Karpas-422 (cell line): Measurements from ENCODE around the gene ZBTB42. TPM values are rescaled to one million over a fixed set of nuclear protein-coding genes. Genes with fewer than 3 reads are reported as not detected.

ENCODE experiments used
- DNase-seq: peaks from one replicate; pipeline ENCODE4 v3.0.0-alpha.2; 2015
- H2AFZ ChIP-seq: fragments of 200-600 bp; sonication (generic); 2 replicates; pipeline ENCODE4 v1.6.1; 2014; ENCODE audit warnings: antibody characterized with exemption, low read length, mixed read lengths
- H3K27ac ChIP-seq: fragments of 200-600 bp; sonication (generic); 2 replicates; pipeline ENCODE4 v1.5.1; 2014; ENCODE audit warnings: mild to moderate bottlenecking, low read length, moderate library complexity
- H3K27me3 ChIP-seq: fragments of 200-600 bp; sonication (generic); 2 replicates; pipeline ENCODE4 v1.6.1; 2014; ENCODE audit warnings: low read length, mixed read lengths
- H3K36me3 ChIP-seq: fragments of 200-600 bp; sonication (generic); 2 replicates; pipeline ENCODE4 v1.6.1; 2014; ENCODE audit warnings: low read length, mixed read lengths; ENCODE audit not compliant: insufficient read depth
- H3K4me1 ChIP-seq: fragments of 200-600 bp; sonication (generic); 2 replicates; pipeline ENCODE4 v1.6.1; 2014; ENCODE audit warnings: mild to moderate bottlenecking, low read length, mixed read lengths
- H3K4me2 ChIP-seq: fragments of 200-600 bp; sonication (generic); 2 replicates; pipeline ENCODE4 v1.6.1; 2014; ENCODE audit warnings: low read length, low read depth, mild to moderate bottlenecking; ENCODE audit not compliant: poor library complexity, severe bottlenecking
- H3K4me3 ChIP-seq: fragments of 200-600 bp; sonication (generic); 2 replicates; pipeline ENCODE4 v1.5.1; 2014; ENCODE audit warnings: mild to moderate bottlenecking, antibody characterized with exemption, low read length, mixed read lengths
- H3K79me2 ChIP-seq: fragments of 200-600 bp; sonication (generic); 2 replicates; pipeline ENCODE4 v1.6.1; 2014; ENCODE audit warnings: mild to moderate bottlenecking, low read length, mixed read lengths
- H3K9ac ChIP-seq: fragments of 200-600 bp; sonication (generic); 2 replicates; pipeline ENCODE4 v1.6.0; 2014; ENCODE audit warnings: low read length
- H3K9me2 ChIP-seq: fragments of 200-600 bp; sonication (generic), shearing (Covaris generic); replicated peaks from 2 replicates; pipeline ENCODE4 v1.6.0; 2014; ENCODE audit warnings: mild to moderate bottlenecking, low read length, moderate library complexity; ENCODE audit not compliant: insufficient read depth
- H3K9me3 ChIP-seq: fragments of 300-700, 200-600 bp; sonication (generic); 2 replicates; pipeline ENCODE4 v1.6.1; 2014; ENCODE audit warnings: low read length, mixed read lengths
- H4K20me1 ChIP-seq: fragments of 200-600 bp; sonication (generic); 2 replicates; pipeline ENCODE4 v1.6.1; 2014; ENCODE audit warnings: mild to moderate bottlenecking, antibody characterized with exemption, low read length, low read depth; ENCODE audit not compliant: insufficient read depth
- total RNA-seq: library from RNA; depleted of rRNA; stranded (reverse); fragments of >200 nt; shearing (Covaris generic); gene quantifications from 2 replicates; pipeline ENCODE4 v1.2.3, GENCODE V29; 2014; ENCODE audit warnings: low replicate concordance

Gene ZBTB42
- total RNA-seq, 1 experiment from 2014 or later, result 0.45 TPM

GRCh38 chr14:104841730-104842129, 40.8 kb downstream of the ZBTB42 start:
- DNase-seq, result no peak
- Histone ChIP-seq H3K27me3 (no peaks in the 10 kb centered on the region), H3K9ac (no peak overlapping the region), H3K9me3 (no peaks in the 10 kb centered on the region), H3K9me2 (no peaks in the 10 kb centered on the region), H4K20me1 (no peaks in the 10 kb centered on the region), H3K4me1 (peaks cover 3% of the 10 kb centered on the region; the same call in 1 of the 2 replicates), H3K4me2 (no peak overlapping the region), H3K79me2 (no peaks in the 10 kb centered on the region), H2AFZ (no peak overlapping the region), H3K4me3 (no peak overlapping the region), H3K36me3 (no peaks in the 10 kb centered on the region), H3K27ac (no peak overlapping the region)

DNA sequence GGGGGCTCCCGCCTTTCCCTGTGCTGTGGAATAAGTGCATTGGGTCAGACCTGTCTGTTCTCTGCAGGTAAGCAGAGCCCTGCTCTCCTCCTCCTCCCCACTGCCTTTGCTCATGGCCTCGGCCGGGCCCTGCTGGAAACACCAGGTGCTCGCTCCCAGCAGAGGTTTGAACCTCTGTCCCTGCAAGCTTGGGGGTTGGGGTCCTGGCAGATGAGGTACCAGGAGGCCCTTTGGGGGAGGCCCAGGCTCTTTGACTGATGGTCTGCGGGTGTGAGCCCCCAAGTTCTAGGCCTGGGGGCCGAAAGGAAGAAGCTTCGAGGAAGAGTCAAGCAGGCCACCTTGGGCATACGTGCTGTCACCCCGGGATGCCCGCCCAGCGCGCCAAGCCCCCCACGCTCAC, 42.1 kb downstream of the ZBTB42 start:
- Histone ChIP-seq H3K9ac (no peak overlapping the region), H3K9me3 (no peaks in the 10 kb centered on the region), H3K27me3 (no peaks in the 10 kb centered on the region), H3K79me2 (no peaks in the 10 kb centered on the region), H3K4me2 (no peak overlapping the region), H3K4me1 (peaks cover 3% of the 10 kb centered on the region; the same call in 1 of the 2 replicates), H3K4me3 (no peak overlapping the region), H3K27ac (no peak overlapping the region), H4K20me1 (no peaks in the 10 kb centered on the region), H3K9me2 (no peaks in the 10 kb centered on the region), H2AFZ (no peak overlapping the region), H3K36me3 (no peaks in the 10 kb centered on the region)
- no peak for DNase-seq

DNA sequence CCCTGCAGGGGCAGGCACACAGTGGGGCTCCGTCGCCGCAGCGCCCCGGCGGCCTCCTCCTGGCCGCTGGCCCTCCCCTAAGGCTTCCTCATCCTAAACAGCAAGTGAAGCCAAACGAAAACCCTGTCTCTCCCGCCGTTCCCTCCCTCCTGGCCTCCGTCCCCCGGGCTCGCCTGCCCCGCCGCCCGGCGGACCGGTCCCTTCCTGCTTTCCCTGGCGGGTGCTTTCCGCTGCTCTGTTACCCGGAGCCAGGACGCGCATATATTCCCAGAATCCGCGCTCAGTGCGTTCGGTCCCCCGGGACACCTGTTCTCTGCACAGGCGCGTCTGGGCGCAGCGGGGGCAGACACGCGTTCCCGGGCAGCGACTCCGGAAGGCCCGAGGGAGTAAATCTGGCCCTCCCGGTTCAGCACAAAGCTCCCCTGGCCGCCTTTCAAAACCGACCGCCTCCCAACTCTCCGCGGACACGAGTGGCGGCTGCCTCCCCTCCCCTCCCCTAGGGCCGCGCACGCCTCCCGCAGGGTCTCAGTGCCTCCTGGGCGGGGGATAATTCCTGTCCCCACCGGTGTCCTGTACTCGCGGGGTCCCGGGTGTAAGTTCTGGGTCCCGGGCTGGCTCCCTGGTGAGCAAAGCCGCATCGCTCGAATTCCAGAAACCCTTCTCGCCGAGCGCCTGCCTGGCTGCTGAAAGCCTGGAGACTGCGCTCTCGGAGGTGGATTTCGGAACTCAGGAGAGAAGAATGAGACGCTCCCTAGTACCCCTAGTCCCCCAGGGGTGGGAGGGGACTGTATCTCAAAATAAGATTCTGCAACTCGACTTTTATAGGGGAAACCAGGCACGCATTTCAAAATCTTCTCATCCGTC, 42.8 kb downstream of the ZBTB42 start:
- no peaks in the 10 kb centered on the region for H4K20me1 ChIP-seq
- H3K9ac ChIP-seq, result no peak overlapping the region
- H2AFZ ChIP-seq, result no peak overlapping the region
- H3K4me3 ChIP-seq, result no peak overlapping the region
- H3K4me2 ChIP-seq, result no peak overlapping the region
- H3K9me3 ChIP-seq, result no peaks in the 10 kb centered on the region
- H3K27ac ChIP-seq, result no peak overlapping the region
- H3K79me2 ChIP-seq, result no peaks in the 10 kb centered on the region
- no peaks in the 10 kb centered on the region for H3K27me3 ChIP-seq
- DNase-seq, result no peak
- peaks cover 3% of the 10 kb centered on the region; the same call in 1 of the 2 replicates for H3K4me1 ChIP-seq
- H3K36me3 ChIP-seq, result no peaks in the 10 kb centered on the region
- H3K9me2 ChIP-seq, result no peaks in the 10 kb centered on the region

GRCh38 chr14:104844306-104845032, 43.6 kb downstream of the ZBTB42 start:
- Histone ChIP-seq H3K9ac (no peak overlapping the region), H3K79me2 (no peaks in the 10 kb centered on the region), H3K27me3 (no peaks in the 10 kb centered on the region), H3K9me2 (no peaks in the 10 kb centered on the region), H3K4me1 (peaks cover 3% of the 10 kb centered on the region; the same call in 1 of the 2 replicates), H3K4me3 (no peak overlapping the region), H4K20me1 (no peaks in the 10 kb centered on the region), H3K27ac (no peak overlapping the region), H2AFZ (no peak overlapping the region), H3K36me3 (no peaks in the 10 kb centered on the region), H3K4me2 (no peak overlapping the region), H3K9me3 (no peaks in the 10 kb centered on the region)
- DNase-seq, result no peak

GRCh38 chr14:104845033-104845666, 44.2 kb downstream of the ZBTB42 start:
- Histone ChIP-seq H3K9me2 (no peaks in the 10 kb centered on the region), H3K27ac (no peak overlapping the region), H3K4me3 (no peak overlapping the region), H3K9ac (no peak overlapping the region), H3K4me2 (no peak overlapping the region), H2AFZ (no peak overlapping the region), H3K4me1 (peaks cover 3% of the 10 kb centered on the region; the same call in 1 of the 2 replicates), H3K79me2 (no peaks in the 10 kb centered on the region), H3K36me3 (no peaks in the 10 kb centered on the region), H4K20me1 (no peaks in the 10 kb centered on the region), H3K27me3 (no peaks in the 10 kb centered on the region), H3K9me3 (no peaks in the 10 kb centered on the region)
- no peak for DNase-seq

DNA sequence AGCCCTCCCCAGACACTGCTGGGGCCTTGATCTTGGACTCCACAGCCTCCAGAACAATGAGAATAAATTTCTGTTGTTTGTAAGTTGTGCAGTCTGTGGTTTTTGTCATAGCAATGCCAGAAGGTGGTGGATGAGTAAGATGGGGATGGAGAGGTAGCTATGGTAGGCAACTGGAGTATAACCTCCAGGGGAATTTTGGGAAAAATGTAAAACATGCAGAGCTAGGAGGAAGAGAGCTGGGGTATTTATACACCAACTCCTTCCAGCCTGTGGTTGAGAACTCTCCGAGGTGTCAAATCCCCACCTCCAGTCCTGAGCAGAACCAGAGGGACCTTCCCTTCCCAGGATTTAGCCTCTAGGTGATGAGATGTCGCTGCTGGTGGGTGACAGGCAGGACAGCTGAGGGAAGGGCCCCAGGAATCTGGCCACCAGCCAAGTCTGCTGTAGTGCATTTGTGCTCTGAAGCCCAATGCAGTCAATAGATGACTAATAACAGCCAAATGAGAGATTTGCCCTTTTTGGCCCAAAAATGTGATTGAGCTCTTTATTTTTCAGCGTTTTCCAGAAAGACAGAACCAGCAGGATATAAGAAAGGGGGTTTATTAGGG, 45.0 kb downstream of the ZBTB42 start:
- Histone ChIP-seq H4K20me1 (no peaks in the 10 kb centered on the region), H3K27ac (no peak overlapping the region), H3K9me3 (no peaks in the 10 kb centered on the region), H3K27me3 (no peaks in the 10 kb centered on the region), H3K4me2 (no peak overlapping the region), H3K79me2 (no peaks in the 10 kb centered on the region), H3K9me2 (no peaks in the 10 kb centered on the region), H3K9ac (no peak overlapping the region), H3K4me1 (peaks cover 3% of the 10 kb centered on the region; the same call in 1 of the 2 replicates), H3K36me3 (no peaks in the 10 kb centered on the region), H3K4me3 (no peak overlapping the region), H2AFZ (no peak overlapping the region)
- no peak for DNase-seq

GRCh38 chr14:104852280-104852663, 51.4 kb downstream of the ZBTB42 start:
- H4K20me1 ChIP-seq, result 0 out of 2 replicates have a peak, but pooled peaks cover 3% of the 10 kb centered on the region
- H3K27me3 ChIP-seq, result 0 out of 2 replicates have a peak, but pooled peaks cover 3% of the 10 kb centered on the region
- H3K27ac ChIP-seq, result no peak overlapping the region
- H3K36me3 ChIP-seq, result no peaks in the 10 kb centered on the region
- H3K4me3 ChIP-seq, result no peak overlapping the region
- H3K9me2 ChIP-seq, result no peaks in the 10 kb centered on the region
- DNase-seq, result no peak
- no peak overlapping the region for H2AFZ ChIP-seq
- no peak overlapping the region for H3K9ac ChIP-seq
- H3K9me3 ChIP-seq, result no peaks in the 10 kb centered on the region
- no peaks in the 10 kb centered on the region for H3K4me1 ChIP-seq
- H3K4me2 ChIP-seq, result no peak overlapping the region
- no peaks in the 10 kb centered on the region for H3K79me2 ChIP-seq
